ENCODE results near the gene CTNNA2.

CTNNA2 gene

GRCh38 chr2:80527119-80527518, 1014.3 kb downstream of the CTNNA2 start (continued):
- no peak for TF ChIP-seq CSRNP3 (CRISPR knock-in tag; IDR thresholded peaks at IDR 0.05)
- no peak for TF ChIP-seq ESRRG (CRISPR knock-in tag; IDR thresholded peaks at IDR 0.05)
- TF ChIP-seq ARNTL (CRISPR knock-in tag; IDR thresholded peaks at IDR 0.05; ENCODE audit: borderline replicate concordance, low read depth): no peak
- TF ChIP-seq ZC3H10 (CRISPR knock-in tag; IDR thresholded peaks at IDR 0.05): no peak

- ATAC-seq: no peak
- no peak for TF ChIP-seq TSHZ2 (CRISPR knock-in tag; IDR thresholded peaks at IDR 0.05)
- TF ChIP-seq CSRNP3 (CRISPR knock-in tag; IDR thresholded peaks at IDR 0.05): no peak
- TF ChIP-seq ZC3H10 (CRISPR knock-in tag; IDR thresholded peaks at IDR 0.05): no peak
- TF ChIP-seq PATZ1 (CRISPR knock-in tag; IDR thresholded peaks at IDR 0.05; ENCODE audit: borderline replicate concordance): no peak
- no peak for TF ChIP-seq ZFP30 (CRISPR knock-in tag; IDR thresholded peaks at IDR 0.05)
- TF ChIP-seq GLIS3 (CRISPR knock-in tag; IDR thresholded peaks at IDR 0.05): no peak
- TF ChIP-seq ARNTL (CRISPR knock-in tag; IDR thresholded peaks at IDR 0.05; ENCODE audit: borderline replicate concordance, low read depth): no peak
- TF ChIP-seq ZNF70 (CRISPR knock-in tag; IDR thresholded peaks at IDR 0.05): no peak
- TF ChIP-seq TOX (CRISPR knock-in tag; IDR thresholded peaks at IDR 0.05; ENCODE audit: borderline replicate concordance): no peak
- no peak for TF ChIP-seq SNAI2 (CRISPR knock-in tag; IDR thresholded peaks at IDR 0.05)
- TF ChIP-seq OSR1 (CRISPR knock-in tag; IDR thresholded peaks at IDR 0.05): no peak
- TF ChIP-seq ZNF8 (CRISPR knock-in tag; IDR thresholded peaks at IDR 0.05): no peak
- TF ChIP-seq CSDC2 (CRISPR knock-in tag; IDR thresholded peaks at IDR 0.05): no peak
- no peak for TF ChIP-seq PPARA (CRISPR knock-in tag; IDR thresholded peaks at IDR 0.05; ENCODE audit: borderline replicate concordance)
- no peak for TF ChIP-seq ZNF565 (CRISPR knock-in tag; conservative IDR thresholded peaks at IDR 0.05; ENCODE audit: low read depth)
- no peak for TF ChIP-seq POU6F1 (CRISPR knock-in tag; IDR thresholded peaks at IDR 0.05; ENCODE audit: borderline replicate concordance, low read depth)
These were observed 1016.8 kb downstream of the CTNNA2 start for GRCh38 chr2:80529466-80530165.

- no peak for ATAC-seq
- TF ChIP-seq ZNF565 (CRISPR knock-in tag; conservative IDR thresholded peaks at IDR 0.05; ENCODE audit: low read depth): no peak
- no peak for TF ChIP-seq GLIS3 (CRISPR knock-in tag; IDR thresholded peaks at IDR 0.05)
- TF ChIP-seq OSR1 (CRISPR knock-in tag; IDR thresholded peaks at IDR 0.05): no peak
- no peak for TF ChIP-seq RARB (CRISPR knock-in tag; IDR thresholded peaks at IDR 0.05)
- TF ChIP-seq ZC3H10 (CRISPR knock-in tag; IDR thresholded peaks at IDR 0.05): no peak
- no peak for TF ChIP-seq POU6F1 (CRISPR knock-in tag; IDR thresholded peaks at IDR 0.05; ENCODE audit: borderline replicate concordance, low read depth)
- TF ChIP-seq ESRRG (CRISPR knock-in tag; IDR thresholded peaks at IDR 0.05): no peak
- no peak for TF ChIP-seq PATZ1 (CRISPR knock-in tag; IDR thresholded peaks at IDR 0.05; ENCODE audit: borderline replicate concordance)
- TF ChIP-seq BACH2 (CRISPR knock-in tag; IDR thresholded peaks at IDR 0.05; ENCODE audit: borderline replicate concordance): no peak
- no peak for TF ChIP-seq ZFP3 (CRISPR knock-in tag; IDR thresholded peaks at IDR 0.05)
- TF ChIP-seq TCF4 (CRISPR knock-in tag; IDR thresholded peaks at IDR 0.05; ENCODE audit: borderline replicate concordance): no peak
- TF ChIP-seq ZNF8 (CRISPR knock-in tag; IDR thresholded peaks at IDR 0.05): no peak
These were observed 1017.7 kb downstream of the CTNNA2 start for GRCh38 chr2:80530442-80531064.
